C4-2B (cell line): ENCODE results near the gene STX8.

Source experiments
- ZFX ChIP-seq: fragments of 450-650 bp; IDR thresholded peaks from 2 replicates; pipeline ENCODE4 v1.6.1; 2017
- TF ChIP-seq, protein P1 (sequence below): fragments of 450-650 bp; conservative IDR thresholded peaks from 2 replicates; pipeline ENCODE4 v1.5.1; 2017; ENCODE audit warnings: mild to moderate bottlenecking

DNA sequence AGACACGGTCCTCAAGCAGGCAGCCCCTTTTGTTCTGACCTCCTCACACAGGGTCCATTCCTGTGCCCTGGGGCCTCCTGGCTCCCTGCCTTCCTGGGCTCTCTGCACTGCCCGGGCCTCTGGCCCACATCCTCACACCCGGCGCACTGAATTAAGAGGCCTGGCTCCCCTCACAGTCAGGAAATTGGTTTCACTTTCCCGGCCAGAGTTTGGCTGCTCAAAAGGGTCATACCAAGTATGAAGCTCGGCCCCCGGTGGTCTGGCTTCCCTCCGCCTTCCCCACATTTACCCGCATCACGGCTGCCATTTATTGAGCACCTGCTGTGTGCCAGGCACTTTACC, 334.3 kb downstream of the STX8 start:
- TF ChIP-seq, protein P1, sequence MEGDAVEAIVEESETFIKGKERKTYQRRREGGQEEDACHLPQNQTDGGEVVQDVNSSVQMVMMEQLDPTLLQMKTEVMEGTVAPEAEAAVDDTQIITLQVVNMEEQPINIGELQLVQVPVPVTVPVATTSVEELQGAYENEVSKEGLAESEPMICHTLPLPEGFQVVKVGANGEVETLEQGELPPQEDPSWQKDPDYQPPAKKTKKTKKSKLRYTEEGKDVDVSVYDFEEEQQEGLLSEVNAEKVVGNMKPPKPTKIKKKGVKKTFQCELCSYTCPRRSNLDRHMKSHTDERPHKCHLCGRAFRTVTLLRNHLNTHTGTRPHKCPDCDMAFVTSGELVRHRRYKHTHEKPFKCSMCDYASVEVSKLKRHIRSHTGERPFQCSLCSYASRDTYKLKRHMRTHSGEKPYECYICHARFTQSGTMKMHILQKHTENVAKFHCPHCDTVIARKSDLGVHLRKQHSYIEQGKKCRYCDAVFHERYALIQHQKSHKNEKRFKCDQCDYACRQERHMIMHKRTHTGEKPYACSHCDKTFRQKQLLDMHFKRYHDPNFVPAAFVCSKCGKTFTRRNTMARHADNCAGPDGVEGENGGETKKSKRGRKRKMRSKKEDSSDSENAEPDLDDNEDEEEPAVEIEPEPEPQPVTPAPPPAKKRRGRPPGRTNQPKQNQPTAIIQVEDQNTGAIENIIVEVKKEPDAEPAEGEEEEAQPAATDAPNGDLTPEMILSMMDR, result no peak
- TF ChIP-seq ZFX, result no peak
